A673 (cell line): ENCODE data around the gene RNF157.

Experiments
- CTCF ChIP-seq: fragments of 300-800, 200-600 bp; sonication (generic); conservative IDR thresholded peaks from 2 replicates; pipeline ENCODE4 v1.5.1; 2017; ENCODE audit warnings: low read depth, mild to moderate bottlenecking, antibody characterized with exemption, low read length, moderate library complexity, mixed read lengths
- EZH2 ChIP-seq: fragments of 200-600 bp; sonication (generic); IDR thresholded peaks from 2 replicates; pipeline ENCODE4 v1.6.1; 2017; ENCODE audit warnings: borderline replicate concordance, low read depth, mild to moderate bottlenecking, mixed read lengths, antibody characterized with exemption, low read length; ENCODE audit not compliant: poor library complexity, severe bottlenecking

DNA sequence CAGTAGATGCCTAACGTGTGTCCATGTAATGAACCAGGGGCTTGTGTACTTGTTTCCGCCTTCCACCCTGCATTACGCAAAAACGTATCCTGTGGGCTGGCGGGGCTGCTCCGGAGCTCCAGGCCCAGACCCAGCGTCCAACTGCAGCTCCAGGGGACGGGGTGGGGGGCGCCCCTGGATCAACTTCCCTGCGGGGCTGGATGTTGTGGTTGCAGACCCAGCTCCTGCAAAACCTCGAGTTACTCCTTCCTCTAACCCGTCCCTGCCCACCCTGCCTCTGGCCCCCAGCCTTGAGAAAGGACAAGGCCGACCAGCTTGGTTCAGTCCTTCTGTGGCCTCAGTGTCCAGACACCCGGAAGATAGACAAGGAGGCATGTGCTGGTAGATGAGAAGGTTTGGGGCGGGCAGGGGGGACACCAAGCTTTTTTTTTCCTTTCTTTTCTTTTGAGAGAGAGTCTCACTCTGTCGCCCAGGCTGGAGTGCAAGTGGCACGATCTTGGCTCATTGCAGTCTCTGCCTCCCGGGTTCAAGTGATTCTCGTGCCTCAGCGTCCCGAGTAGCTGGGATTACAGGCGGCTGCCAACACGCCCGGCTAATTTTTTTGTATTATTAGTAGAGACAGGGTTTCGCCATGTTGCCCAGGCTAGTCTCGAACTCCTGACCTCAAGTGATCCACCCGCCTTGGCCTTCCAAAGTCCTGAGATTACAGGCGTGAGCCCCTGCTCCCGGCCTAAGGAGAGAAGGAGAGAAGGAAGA is 136.0 kb downstream of the RNF157 start:
- TF ChIP-seq CTCF = no peak
- no peak for TF ChIP-seq EZH2
